Measurements from ENCODE around the gene TMEM253. TPM values are rescaled to one million over a fixed set of nuclear protein-coding genes. Genes with fewer than 3 reads are reported as not detected.
A peak's percentile ranks its signal among the peaks of the same experiment; 100 is the strongest.

The TMEM253 gene
- total RNA-seq, 4 donors from 2014 or later = 0.39 to 1.0 TPM; not detected in 2

- TF ChIP-seq POLR2A (IDR thresholded peaks at IDR 0.05) (no peak), CTCF (IDR thresholded peaks at IDR 0.05) (no peak)
- intact Hi-C loops (cut with DNase I; ENCODE audit: low total_unique reads) = no loop called here
These were observed 39.6 kb upstream of the TMEM253 start for GRCh38 chr14:21061347-21061668.

GRCh38 chr14:21063479-21063878 is 37.4 kb upstream of the TMEM253 start:
- intact Hi-C loops (cut with DNase I; ENCODE audit: low total_unique reads) = no loop called here
- peak in 1 of 2 donors; percentile 80 for DNase-seq (ENCODE audit: low spot score in 2 of 2)
- WGBS, 2 donors = 34 to 52% methylated on average over 3 of the region's 3 CpGs
- no peak overlapping the region for H3K4me3 ChIP-seq (ENCODE audit: low read depth, poor library complexity, severe bottlenecking)
- TF ChIP-seq POLR2A (IDR thresholded peaks at IDR 0.05) (no peak), CTCF (IDR thresholded peaks at IDR 0.05) (no peak)

More at GRCh38 chr14:21061347-21061668, 39.6 kb upstream of the TMEM253 start:
- no peak for DNase-seq (ENCODE audit: low spot score in 2 of 2)
- 83 to 94% methylated on average over 3 of the region's 3 CpGs for WGBS, 2 donors
- H3K4me3 ChIP-seq (ENCODE audit: low read depth, poor library complexity, severe bottlenecking) = no peak overlapping the region

- 70 to 71% methylated on average over 7 of the region's 7 CpGs for WGBS, 2 donors
- intact Hi-C loops (cut with DNase I; ENCODE audit: low total_unique reads) = no loop called here
- TF ChIP-seq POLR2A (IDR thresholded peaks at IDR 0.05) = no peak
- DNase-seq (ENCODE audit: low spot score in 2 of 2) = peak in 1 of 2 donors; percentile 37
- H3K4me3 ChIP-seq (ENCODE audit: low read depth, poor library complexity, severe bottlenecking) = no peak overlapping the region
These were observed 33.9 kb upstream of the TMEM253 start for GRCh38 chr14:21066882-21067502.

GRCh38 chr14:21068521-21069387 is 32.1 kb upstream of the TMEM253 start:
- intact Hi-C loops (cut with DNase I; ENCODE audit: low total_unique reads) = no loop called here

GRCh38 chr14:21069388-21070082 is 31.3 kb upstream of the TMEM253 start:
- H3K4me3 ChIP-seq (ENCODE audit: low read depth, poor library complexity, severe bottlenecking) = peak overlapping the region; percentile 55
- intact Hi-C loops (cut with DNase I; ENCODE audit: low total_unique reads) = no loop called here
- TF ChIP-seq CTCF (IDR thresholded peaks at IDR 0.05) (no peak), POLR2A (IDR thresholded peaks at IDR 0.05) (no peak)
- WGBS, 2 donors = 4% methylated on average over 28 to 31 of the region's 40 CpGs
- peak in 1 of 2 donors; percentile 89 for DNase-seq (ENCODE audit: low spot score in 2 of 2)

More at GRCh38 chr14:21068521-21069387, 32.1 kb upstream of the TMEM253 start:
- WGBS, 2 donors = 13 to 25% methylated on average over 45 of the region's 45 CpGs
- H3K4me3 ChIP-seq (ENCODE audit: low read depth, poor library complexity, severe bottlenecking) = peak overlapping the region; percentile 5
- peak in 1 of 2 donors; percentile 88 for DNase-seq (ENCODE audit: low spot score in 2 of 2)
- TF ChIP-seq POLR2A (IDR thresholded peaks at IDR 0.05) (no peak), CTCF (IDR thresholded peaks at IDR 0.05) (peak in 1 of 3 donors; percentile 48)

All from lower leg skin (tissue), 4 donors.